PC-3 (cell line): Measurements from ENCODE around the gene ASPSCR1. TPM values are rescaled to one million over a fixed set of nuclear protein-coding genes. Genes with fewer than 3 reads are reported as not detected.

ENCODE experiments used
- ATAC-seq: fragments of 200-7000 bp; cut with Tn5 transposase; 2 replicates; pipeline ENCODE4 v1.9.1; 2020; ENCODE audit warnings: mild to moderate bottlenecking, moderate library complexity
- BruUV-seq: library from RNA; stranded (reverse); fragments of 400-500 nt; replicated peaks from 2 replicates; lab custom pipeline; 2021; lab: Mats Ljungman, UMichigan
- CTCF ChIA-PET: fragments of 300-600 bp; sonication (Branson Sonifier 250); formaldehyde crosslinking; loops from one replicate; lab custom pipeline; 2022; ENCODE audit warnings: antibody characterized with exemption; lab: Charles Lee
- POLR2A ChIA-PET: fragments of 300-600 bp; sonication (Branson Sonifier 250); formaldehyde crosslinking; loops from one replicate; lab custom pipeline; 2022; ENCODE audit warnings: antibody characterized with exemption; ENCODE audit not compliant: unreplicated experiment; lab: Charles Lee
- DNase-seq: peaks from one replicate; pipeline ENCODE4 v3.0.0-alpha.2; 2015
- H2AFZ ChIP-seq: fragments of 300-600 bp; sonication (generic); 2 replicates; pipeline ENCODE4 v1.6.0; 2016; ENCODE audit warnings: antibody characterized with exemption, low read length
- H3F3A ChIP-seq: fragments of 300-600 bp; sonication (generic); one replicate; pipeline ENCODE4 v1.6.0; 2017; ENCODE audit warnings: antibody characterized with exemption, low read length, control low read depth, mild to moderate bottlenecking; ENCODE audit not compliant: unreplicated experiment
- H3K27ac ChIP-seq: fragments of 300-600 bp; sonication (generic); 2 replicates; pipeline ENCODE4 v1.5.1; 2016; ENCODE audit warnings: mild to moderate bottlenecking, low read length
- H3K27me3 ChIP-seq: fragments of 300-600 bp; sonication (generic); 2 replicates; pipeline ENCODE4 v1.6.1; 2016; ENCODE audit warnings: low read length, mixed read lengths
- H3K36me3 ChIP-seq: fragments of 300-600 bp; sonication (generic); 2 replicates; pipeline ENCODE4 v1.6.1; 2016; ENCODE audit warnings: low read depth, mixed run types, low read length, mixed read lengths
- H3K4me1 ChIP-seq: fragments of 300-600 bp; sonication (generic); 2 replicates; pipeline ENCODE4 v1.5.1; 2016; ENCODE audit warnings: low read length; ENCODE audit not compliant: insufficient read depth
- H3K4me2 ChIP-seq: fragments of 300-600 bp; sonication (generic); 2 replicates; pipeline ENCODE4 v1.6.0; 2016; ENCODE audit warnings: low read length
- H3K4me3 ChIP-seq: fragments of 300-600 bp; sonication (generic); 2 replicates; pipeline ENCODE4 v1.5.1; 2016; ENCODE audit warnings: mild to moderate bottlenecking, low read length, mixed read lengths
- H3K79me2 ChIP-seq: fragments of 300-600 bp; sonication (generic); 2 replicates; pipeline ENCODE4 v1.6.1; 2017; ENCODE audit warnings: low read length, mixed read lengths
- H3K9ac ChIP-seq: fragments of 300-600 bp; sonication (generic); 2 replicates; pipeline ENCODE4 v1.6.0; 2016; ENCODE audit warnings: mild to moderate bottlenecking, low read length
- H3K9me2 ChIP-seq: fragments of 300-600 bp; sonication (generic); replicated peaks from 2 replicates; pipeline ENCODE4 v1.6.1; 2016; ENCODE audit warnings: mixed run types, low read length, mixed read lengths
- H3K9me3 ChIP-seq: fragments of 300-600 bp; sonication (generic); 2 replicates; pipeline ENCODE4 v1.6.1; 2016; ENCODE audit warnings: low read length, mixed read lengths
- H4K20me1 ChIP-seq: fragments of 300-600 bp; sonication (generic); 2 replicates; pipeline ENCODE4 v1.6.1; 2016; ENCODE audit warnings: low read length, mixed read lengths
- CTCF ChIP-seq: fragments of 300-600 bp; sonication (generic); conservative IDR thresholded peaks from 2 replicates; pipeline ENCODE4 v1.5.1; 2017; ENCODE audit warnings: antibody characterized with exemption, low read depth, mild to moderate bottlenecking, low read length
- EZH2 ChIP-seq: fragments of 300-600 bp; sonication (generic); IDR thresholded peaks from one replicate; pipeline ENCODE4 v1.6.1; 2017; ENCODE audit warnings: antibody characterized with exemption, mild to moderate bottlenecking, low read length; ENCODE audit not compliant: unreplicated experiment
- EZH2phosphoT487 ChIP-seq: fragments of 300-600 bp; sonication (generic); IDR thresholded peaks from 2 replicates; pipeline ENCODE4 v1.6.1; 2018; ENCODE audit warnings: mild to moderate bottlenecking, antibody characterized with exemption, low read length, borderline replicate concordance
- intact Hi-C: fragments of 100-400 bp; cut with micrococcal nuclease; formaldehyde crosslinking; loops from 2 replicates; pipeline ENCODE4 v1.9.0; 2023
- total RNA-seq: library from RNA; depleted of rRNA; stranded (reverse); fragments of >200 nt; gene quantifications from 2 replicates; pipeline ENCODE4 v1.2.3, GENCODE V29; 2014

Gene ASPSCR1
- total RNA-seq, 1 experiment from 2014 or later = 31.5 TPM

DNA sequence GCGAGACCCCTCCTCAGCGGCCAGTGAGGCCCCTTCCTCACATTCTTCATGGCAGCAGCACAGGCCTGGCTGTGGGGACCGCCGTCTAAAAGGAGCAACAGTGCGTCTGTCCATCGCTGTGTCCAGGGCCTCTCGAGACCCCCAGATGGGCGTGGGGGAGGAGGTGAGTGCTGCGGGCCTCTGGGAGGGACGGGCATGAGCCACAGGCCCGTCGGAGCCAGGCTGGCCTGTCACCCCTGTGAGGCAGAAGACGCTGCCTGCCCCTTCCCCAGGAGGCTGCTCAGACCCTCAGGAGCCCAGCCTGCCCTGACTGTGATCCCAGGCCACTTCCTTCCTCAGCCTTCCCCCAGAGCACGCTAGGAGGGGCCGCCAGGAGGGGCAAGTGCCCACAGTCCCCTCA, 38.2 kb upstream of the ASPSCR1 start:
- intact Hi-C loops = no loop called here

GRCh38 chr17:81939881-81940385, 37.5 kb upstream of the ASPSCR1 start:
- ATAC-seq (no peak), DNase-seq (no peak)
- no peaks in the 10 kb centered on the region for H3K9me2 ChIP-seq
- ChIA-PET CTCF (no interaction called here), POLR2A (no interaction called here)
- no peaks in the 10 kb centered on the region for H4K20me1 ChIP-seq
- H2AFZ ChIP-seq = no peak overlapping the region
- BruUV-seq = no TSS peak
- no peak overlapping the region for H3K4me3 ChIP-seq
- H3K27me3 ChIP-seq = no peaks in the 10 kb centered on the region
- H3K36me3 ChIP-seq = no peaks in the 10 kb centered on the region
- H3F3A ChIP-seq = no peaks in the 10 kb centered on the region
- H3K4me2 ChIP-seq = no peak overlapping the region
- intact Hi-C loops = no loop called here
- H3K4me1 ChIP-seq = peaks cover 10% of the 10 kb centered on the region
- H3K79me2 ChIP-seq = peaks cover 19% of the 10 kb centered on the region
- H3K9me3 ChIP-seq = no peaks in the 10 kb centered on the region
- no peak overlapping the region for H3K27ac ChIP-seq
- no peak overlapping the region for H3K9ac ChIP-seq
- TF ChIP-seq EZH2phosphoT487 (no peak), CTCF (no peak), EZH2 (no peak)

More for the DNA sequence above, 38.2 kb upstream of the ASPSCR1 start:
- H3K9me2 ChIP-seq = no peaks in the 10 kb centered on the region
- DNase-seq (no peak), ATAC-seq (no peak)
- H3F3A ChIP-seq = no peaks in the 10 kb centered on the region
- no peak overlapping the region for H3K27ac ChIP-seq
- no peaks in the 10 kb centered on the region for H3K9me3 ChIP-seq
- H3K4me3 ChIP-seq = no peak overlapping the region
- no peaks in the 10 kb centered on the region for H3K36me3 ChIP-seq
- no peak overlapping the region for H2AFZ ChIP-seq
- H3K9ac ChIP-seq = no peak overlapping the region
- H4K20me1 ChIP-seq = no peaks in the 10 kb centered on the region
- TF ChIP-seq EZH2phosphoT487 (no peak), EZH2 (no peak), CTCF (no peak)
- ChIA-PET CTCF (no interaction called here), POLR2A (no interaction called here)
- no TSS peak for BruUV-seq
- H3K4me1 ChIP-seq = peaks cover 10% of the 10 kb centered on the region
- H3K79me2 ChIP-seq = peaks cover 19% of the 10 kb centered on the region
- no peak overlapping the region for H3K4me2 ChIP-seq
- H3K27me3 ChIP-seq = no peaks in the 10 kb centered on the region

DNA sequence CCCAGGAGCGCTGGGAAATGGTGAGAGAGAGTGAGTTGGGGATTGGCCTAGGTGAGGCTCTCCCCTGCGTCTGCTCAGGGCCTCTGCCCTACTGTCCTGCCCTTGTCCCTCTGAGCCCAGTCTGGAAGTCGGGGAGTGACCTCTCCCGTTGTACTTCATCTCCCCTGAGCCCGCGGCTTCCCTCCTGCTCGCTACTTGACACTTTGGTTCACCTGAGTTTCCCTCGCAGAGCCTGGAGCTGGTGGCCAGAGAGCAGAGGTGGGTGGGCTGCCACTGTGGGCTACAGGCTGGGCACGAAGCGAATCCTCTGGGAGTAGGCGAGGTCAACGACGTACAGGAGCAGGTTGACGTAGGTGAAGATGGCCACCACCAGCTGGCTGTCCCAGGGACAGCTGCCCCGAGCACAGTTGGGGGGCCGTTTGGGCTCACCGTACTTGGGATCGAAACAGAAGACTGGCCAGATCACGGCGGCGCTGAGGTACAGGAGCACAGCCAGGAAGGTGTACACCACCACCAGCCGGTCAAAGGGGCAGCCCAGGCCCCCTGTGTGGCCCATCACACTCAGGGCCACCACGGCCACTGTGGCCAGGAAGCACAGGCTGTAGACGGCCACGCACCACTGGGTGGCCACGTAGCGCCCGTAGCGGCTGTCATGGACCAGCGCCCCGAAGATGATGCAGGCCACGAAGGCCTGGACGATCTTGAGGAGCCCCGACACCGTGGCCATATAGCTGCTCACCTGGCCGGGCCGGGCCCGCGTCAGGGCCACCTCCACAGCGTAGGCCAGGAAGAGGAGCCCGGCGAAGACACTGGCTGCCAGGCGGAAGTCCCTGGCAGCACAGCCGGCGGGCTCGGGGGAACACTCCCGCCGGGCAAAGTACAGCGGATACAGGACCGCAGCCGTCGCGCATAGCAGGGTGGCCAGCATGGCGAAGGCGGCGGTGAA, 36.6 kb upstream of the ASPSCR1 start:
- no TSS peak for BruUV-seq
- no peaks in the 10 kb centered on the region for H3K27me3 ChIP-seq
- H3K4me3 ChIP-seq = no peak overlapping the region
- TF ChIP-seq CTCF (no peak), EZH2 (no peak), EZH2phosphoT487 (no peak)
- no peak overlapping the region for H3K4me2 ChIP-seq
- H3K36me3 ChIP-seq = no peaks in the 10 kb centered on the region
- ChIA-PET CTCF (no interaction called here), POLR2A (no interaction called here)
- H2AFZ ChIP-seq = no peak overlapping the region
- H3K4me1 ChIP-seq = peaks cover 8% of the 10 kb centered on the region
- H3K79me2 ChIP-seq = peaks cover 11% of the 10 kb centered on the region
- no peaks in the 10 kb centered on the region for H3F3A ChIP-seq
- H3K9me2 ChIP-seq = no peaks in the 10 kb centered on the region
- no peak for ATAC-seq
- no peak overlapping the region for H3K27ac ChIP-seq
- H3K9ac ChIP-seq = no peak overlapping the region
- no peak for DNase-seq
- intact Hi-C loops = no loop called here
- no peaks in the 10 kb centered on the region for H4K20me1 ChIP-seq
- no peaks in the 10 kb centered on the region for H3K9me3 ChIP-seq
